ENCODE results near the gene PLPP4.

- TF ChIP-seq CTCF (IDR thresholded peaks at IDR 0.05) = no peak
- TF ChIP-seq ZFX (IDR thresholded peaks at IDR 0.05; ENCODE audit: borderline replicate concordance) = no peak
These were observed 171.2 kb downstream of the PLPP4 start for GRCh38 chr10:120628197-120628596.
